NCI-H1048 (cell line): ENCODE data around the gene DUSP16.
A peak's percentile ranks its signal among the peaks of the same experiment; 100 is the strongest.
"Not testable (repeated sequence)": the region's sequence is repeated elsewhere in the genome, so short reads cannot be mapped to it uniquely, and the experiment has no call there.

Experiments used
- DNase-seq: peaks from one replicate; lab custom pipeline; 2025; lab: John Stamatoyannopoulos, UW

DUSP16 gene, protein sequence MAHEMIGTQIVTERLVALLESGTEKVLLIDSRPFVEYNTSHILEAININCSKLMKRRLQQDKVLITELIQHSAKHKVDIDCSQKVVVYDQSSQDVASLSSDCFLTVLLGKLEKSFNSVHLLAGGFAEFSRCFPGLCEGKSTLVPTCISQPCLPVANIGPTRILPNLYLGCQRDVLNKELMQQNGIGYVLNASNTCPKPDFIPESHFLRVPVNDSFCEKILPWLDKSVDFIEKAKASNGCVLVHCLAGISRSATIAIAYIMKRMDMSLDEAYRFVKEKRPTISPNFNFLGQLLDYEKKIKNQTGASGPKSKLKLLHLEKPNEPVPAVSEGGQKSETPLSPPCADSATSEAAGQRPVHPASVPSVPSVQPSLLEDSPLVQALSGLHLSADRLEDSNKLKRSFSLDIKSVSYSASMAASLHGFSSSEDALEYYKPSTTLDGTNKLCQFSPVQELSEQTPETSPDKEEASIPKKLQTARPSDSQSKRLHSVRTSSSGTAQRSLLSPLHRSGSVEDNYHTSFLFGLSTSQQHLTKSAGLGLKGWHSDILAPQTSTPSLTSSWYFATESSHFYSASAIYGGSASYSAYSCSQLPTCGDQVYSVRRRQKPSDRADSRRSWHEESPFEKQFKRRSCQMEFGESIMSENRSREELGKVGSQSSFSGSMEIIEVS

GRCh38 chr12:12562585-12563261 is at the start of gene DUSP16:
TSS of gene DUSP16 (minus strand) at chr12:12562863. CDS start at chr12:12521098, 41,765 bp downstream.
- peak; percentile 48 for DNase-seq

GRCh38 chr12:12612358-12612757 is 49.7 kb upstream of the DUSP16 start:
- DNase-seq, result peak; percentile 2

GRCh38 chr12:12611512-12612306 is 49.0 kb upstream of the DUSP16 start, which contains the start of gene CREBL2:
TSS of gene CREBL2 (plus strand) at chr12:12611876. CDS start at chr12:12612173, 297 bp downstream.
- DNase-seq, result peak; percentile 83

GRCh38 chr12:12610711-12611110 is 48.0 kb upstream of the DUSP16 start:
- no peak for DNase-seq

DNA sequence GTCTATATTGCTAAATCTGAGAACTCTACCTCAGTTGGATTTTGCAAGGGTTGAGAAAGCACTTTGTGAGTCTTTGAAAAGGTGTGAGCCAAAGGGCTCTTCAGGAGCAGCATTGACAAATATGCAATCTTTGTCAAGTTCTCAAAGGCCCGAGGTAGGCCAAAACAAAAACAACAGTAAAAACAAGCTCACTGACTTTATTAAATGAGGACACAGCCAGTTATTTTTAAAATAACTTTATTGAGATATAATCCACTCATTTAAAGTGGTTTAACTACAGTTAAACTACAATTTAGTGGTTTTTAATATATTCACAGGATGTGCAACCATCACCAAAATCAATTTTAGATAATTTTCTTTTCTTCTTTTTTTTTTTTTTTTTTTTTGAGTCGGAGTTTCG is 47.0 kb upstream of the DUSP16 start:
- no peak for DNase-seq

- DNase-seq, result no peak
These were observed 45.9 kb upstream of the DUSP16 start for GRCh38 chr12:12608557-12608957.

DNA sequence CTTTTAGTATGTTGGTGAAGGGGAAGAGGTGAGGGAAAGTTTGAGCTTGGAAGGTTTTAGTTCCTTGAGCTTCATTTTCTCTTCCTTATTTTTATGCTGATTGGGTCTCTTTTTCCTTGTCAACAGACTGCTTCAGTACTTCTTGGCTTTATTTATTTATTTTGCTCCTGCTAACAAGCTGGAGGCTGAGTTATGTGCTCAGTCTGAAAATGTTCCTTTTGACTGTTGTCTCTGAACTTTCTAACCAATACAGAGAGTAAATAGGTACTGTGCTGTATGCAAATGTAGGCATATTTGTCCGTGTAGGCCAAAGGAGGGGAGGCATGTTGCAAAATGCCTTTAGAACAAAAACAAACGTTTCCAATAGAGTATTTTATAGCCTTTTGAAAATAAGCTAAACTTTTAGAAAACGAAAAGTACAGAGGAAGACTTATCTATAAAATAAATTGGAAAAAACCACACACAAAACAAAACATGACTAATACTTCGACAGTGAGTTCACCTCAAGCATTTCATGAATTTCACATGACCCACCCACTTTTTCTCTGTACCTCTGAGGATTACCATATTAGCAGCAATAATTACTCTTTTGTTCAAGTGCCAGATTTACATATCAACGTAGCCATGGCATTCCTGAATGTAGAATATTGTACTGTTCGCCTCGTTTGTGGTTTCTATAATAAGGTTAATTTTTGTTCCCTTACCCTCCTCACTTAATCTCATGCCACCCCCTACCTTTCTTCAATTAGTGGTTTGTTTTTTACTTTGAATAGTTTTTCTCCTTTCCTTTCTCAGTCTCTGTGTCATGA is 44.3 kb upstream of the DUSP16 start:
- DNase-seq, result peak; percentile 62

GRCh38 chr12:12604740-12605139 is 42.1 kb upstream of the DUSP16 start:
- no peak for DNase-seq

DNA sequence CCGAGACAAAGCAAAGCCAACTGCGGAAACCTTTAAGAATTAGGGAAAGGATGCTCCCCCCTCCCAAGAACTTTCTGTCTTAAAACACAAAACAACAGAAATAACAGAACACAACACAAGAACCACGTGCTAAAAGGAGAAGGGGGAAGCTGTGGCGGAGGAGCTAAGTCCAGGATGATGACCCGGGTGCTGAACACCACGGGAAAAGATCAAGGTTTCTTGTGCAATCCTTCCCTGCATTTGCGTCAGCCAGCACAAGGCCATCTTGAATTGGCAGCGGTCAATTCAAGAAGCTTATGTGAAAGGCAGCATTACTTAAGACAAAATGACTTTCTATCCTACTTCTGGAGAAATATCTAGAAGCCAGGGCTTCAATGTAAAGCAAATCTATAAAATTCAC is 38.0 kb upstream of the DUSP16 start:
- no peak for DNase-seq

- DNase-seq, result no peak
These were observed 37.3 kb upstream of the DUSP16 start for GRCh38 chr12:12599750-12600643.

GRCh38 chr12:12598864-12599263 is 36.2 kb upstream of the DUSP16 start:
- no peak for DNase-seq

DNA sequence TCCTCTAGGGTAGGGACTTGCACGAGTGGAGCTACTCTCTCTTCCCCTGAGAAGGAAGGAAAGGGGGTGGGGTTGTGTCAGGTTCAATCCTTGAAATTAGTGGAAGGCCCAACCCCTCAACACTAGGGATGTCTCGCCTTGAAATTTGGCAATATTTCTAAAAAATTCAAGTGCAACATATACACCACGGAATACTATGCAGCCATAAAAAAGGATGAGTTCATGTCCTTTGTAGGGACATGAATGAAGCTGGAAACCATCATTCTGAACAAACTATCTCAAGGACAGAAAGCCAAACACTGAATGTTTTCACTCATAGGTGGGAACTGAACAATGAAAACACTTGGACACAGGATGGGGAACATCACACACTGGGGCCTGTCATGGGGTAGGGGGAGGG is 33.9 kb upstream of the DUSP16 start:
- not testable (repeated sequence) for DNase-seq

GRCh38 chr12:12595929-12596328 is 33.3 kb upstream of the DUSP16 start:
- DNase-seq, result not testable (repeated sequence)

DNA sequence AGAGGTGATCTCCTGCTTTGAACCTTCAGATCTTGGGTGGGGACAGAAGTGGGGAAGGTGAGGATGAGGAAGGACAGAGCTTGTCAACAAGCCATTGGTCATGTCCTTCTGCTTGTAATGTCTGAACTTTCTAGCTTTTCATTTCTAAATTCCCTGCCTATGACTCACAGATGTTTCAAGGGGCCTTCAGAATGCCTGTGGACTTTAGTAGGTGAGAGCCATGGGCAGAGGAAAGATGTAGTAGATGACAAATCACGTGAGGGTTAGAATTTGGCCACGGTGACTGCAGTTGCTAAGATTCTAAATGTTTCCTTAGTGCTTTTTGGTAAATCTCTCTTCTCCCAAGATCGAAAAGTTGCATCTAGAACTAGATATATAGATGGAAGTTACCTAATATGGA is 30.3 kb upstream of the DUSP16 start:
- no peak for DNase-seq

DNA sequence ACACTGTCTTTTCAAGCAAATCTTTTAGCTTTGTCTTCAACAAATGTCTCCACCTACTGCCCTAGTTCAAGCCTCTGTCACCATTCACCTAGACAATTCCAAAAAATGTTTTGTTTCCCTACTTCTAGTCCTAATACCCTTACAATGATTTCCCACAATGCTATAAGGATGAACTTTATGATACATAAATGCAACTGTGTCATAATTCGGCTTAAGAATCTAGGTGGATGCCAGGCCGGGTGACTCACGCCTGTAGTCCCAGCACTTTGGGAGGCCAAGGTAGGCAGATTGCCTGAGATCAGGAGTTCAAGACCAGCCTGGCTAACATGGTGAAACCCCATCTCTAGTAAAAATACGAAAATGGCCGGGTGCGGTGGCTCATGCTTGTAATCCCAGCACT is 28.3 kb upstream of the DUSP16 start:
- no peak for DNase-seq

DNA sequence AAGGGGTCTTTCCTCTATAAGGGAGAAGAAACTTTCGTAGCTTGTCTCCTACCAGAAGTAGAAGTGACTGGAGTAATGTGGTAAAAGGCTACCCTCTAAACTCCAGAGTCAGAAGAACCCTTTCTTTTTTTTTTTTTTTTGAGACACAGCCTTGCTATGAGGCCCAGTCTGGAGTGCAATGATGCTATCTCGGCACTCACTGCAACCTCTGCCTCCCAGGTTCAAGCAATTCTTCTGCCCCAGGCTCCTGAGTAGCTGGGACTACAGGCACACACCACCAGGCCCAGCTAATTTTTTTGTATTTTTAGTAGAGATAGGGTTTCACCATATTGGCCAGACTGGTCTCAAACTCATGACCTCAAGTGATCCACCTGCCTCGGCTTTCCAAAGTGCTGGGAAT is 25.8 kb upstream of the DUSP16 start:
- DNase-seq, result not testable (repeated sequence)

DNA sequence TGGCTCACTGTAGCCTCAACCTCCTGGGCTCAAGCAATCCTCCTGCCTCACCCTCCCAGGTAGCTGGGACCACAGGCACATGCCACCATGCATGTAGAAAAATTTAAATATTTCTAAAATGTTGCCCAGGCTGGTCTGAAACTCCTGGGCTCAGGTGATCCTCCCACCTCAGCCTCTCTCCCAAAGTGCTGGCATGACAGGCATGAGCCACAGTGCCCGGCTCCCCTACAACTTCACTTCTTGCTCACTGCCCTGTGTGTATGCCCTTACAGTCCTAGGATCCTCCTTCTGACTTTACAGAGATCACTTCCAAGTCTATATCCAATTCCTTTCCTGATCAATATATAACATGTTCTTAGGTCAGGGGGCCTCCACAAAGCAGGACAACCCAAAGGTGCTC is 25.2 kb upstream of the DUSP16 start:
- no peak for DNase-seq

GRCh38 chr12:12586879-12587675 is 24.4 kb upstream of the DUSP16 start:
- peak; percentile 3 for DNase-seq
